ENCODE measurements around the gene MRPL33. TPM values are rescaled to one million over a fixed set of nuclear protein-coding genes. Genes with fewer than 3 reads are reported as not detected.

Gene MRPL33
- total RNA-seq, 1 experiment from 2014 or later = 66.8 TPM

GRCh38 chr2:27811768-27812167 is 40.2 kb downstream of the MRPL33 start:
- Histone ChIP-seq H3K23me2 (ENCODE audit: insufficient read length, low read depth, low read length, poor library complexity, severe bottlenecking) (no peaks in the 10 kb centered on the region), H4K20me1 (ENCODE audit: control insufficient read depth, insufficient read depth, insufficient read length) (no peaks in the 10 kb centered on the region), H3K4ac (ENCODE audit: low read depth, low read length) (no peak overlapping the region), H4K8ac (replicated peaks; ENCODE audit: insufficient read length, low read depth, low read length) (no peak overlapping the region), H2AK5ac (ENCODE audit: insufficient read length, low read length) (no peak overlapping the region), H3K4me1 (ENCODE audit: insufficient read depth, low read length) (no peaks in the 10 kb centered on the region), H3K79me2 (ENCODE audit: insufficient read depth, low read length) (no peaks in the 10 kb centered on the region), H3K56ac (ENCODE audit: insufficient read length, low read depth, low read length) (no peak overlapping the region), H2BK20ac (ENCODE audit: low read depth, low read length, poor library complexity, severe bottlenecking) (no peak overlapping the region), H2BK5ac (ENCODE audit: insufficient read length, low read length) (no peak overlapping the region), H3K18ac (ENCODE audit: insufficient read length, low read depth, low read length) (no peak overlapping the region), H3K27ac (ENCODE audit: insufficient read length, low read depth, low read length) (no peak overlapping the region), H4K5ac (ENCODE audit: insufficient read length, low read depth, low read length) (no peak overlapping the region), H3K4me2 (ENCODE audit: insufficient read depth, insufficient read length, low read length) (no peak overlapping the region), H3K14ac (ENCODE audit: insufficient read depth, low read length) (no peak overlapping the region), H3K9me3 (ENCODE audit: control insufficient read depth, low read depth, low read length) (no peaks in the 10 kb centered on the region), H3K79me1 (ENCODE audit: insufficient read depth, low read depth, low read length, poor library complexity, severe bottlenecking) (no peaks in the 10 kb centered on the region), H2AFZ (ENCODE audit: low read length) (no peak overlapping the region), H3K23ac (ENCODE audit: insufficient read length, low read depth, low read length) (no peak overlapping the region), H4K91ac (ENCODE audit: insufficient read length, low read depth, low read length) (no peak overlapping the region), H3T11ph (ENCODE audit: low read length) (no peak overlapping the region), H2BK120ac (ENCODE audit: low read depth, low read length, poor library complexity, severe bottlenecking) (no peak overlapping the region), H2BK15ac (ENCODE audit: low read depth, low read length) (no peak overlapping the region), H2BK12ac (ENCODE audit: insufficient read length, low read depth, low read length) (no peak overlapping the region), H3K27me3 (ENCODE audit: insufficient read depth, low read length) (no peaks in the 10 kb centered on the region; the same call in 1 of the 2 replicates), H3K9ac (ENCODE audit: extremely low read depth, insufficient read length, low read length) (no peak overlapping the region)
- Mint-ChIP-seq H3K4me1 (no peaks in the 10 kb centered on the region), H3K27me3 (ENCODE audit: low read depth) (peaks cover 2% of the 10 kb centered on the region), H3K36me3 (ENCODE audit: insufficient read depth in 1 of 3, low read depth in 3 of 3) (no peaks in the 10 kb centered on the region), H3K4me3 (no peak overlapping the region), H3K27ac (no peak overlapping the region), H3K9me3 (no peaks in the 10 kb centered on the region)
- no peak for TF ChIP-seq CTCF (conservative IDR thresholded peaks at IDR 0.05)
- no CpG with 5 or more reads among the region's 1 CpG for WGBS (ENCODE audit: extremely low coverage, insufficient read length, low lambda C conversion rate)
- no peak for DNase-seq

Measured in H9 (cell line).